ENCODE results near the gene SMC5. TPM values are rescaled to one million over a fixed set of nuclear protein-coding genes. Genes with fewer than 3 reads are reported as not detected.

The SMC5 gene
- total RNA-seq, 1 donor from 2014 or later: 25.4 TPM

- TF ChIP-seq CTCF (IDR thresholded peaks at IDR 0.05; ENCODE audit: insufficient read depth, low read length, poor library complexity, severe bottlenecking): no peak
- no peak overlapping the region for H3K4me3 ChIP-seq (ENCODE audit: low read depth, low read length)
- no peak for DNase-seq (ENCODE audit: low read depth)
- no peaks in the 10 kb centered on the region for H3K27me3 ChIP-seq (ENCODE audit: control insufficient read depth, insufficient read depth, low read length)
- H3K36me3 ChIP-seq (ENCODE audit: control insufficient read depth, insufficient read depth, low read length): no peaks in the 10 kb centered on the region
Observed at GRCh38 chr9:70403618-70404025, 144.8 kb downstream of the SMC5 start.

DNA sequence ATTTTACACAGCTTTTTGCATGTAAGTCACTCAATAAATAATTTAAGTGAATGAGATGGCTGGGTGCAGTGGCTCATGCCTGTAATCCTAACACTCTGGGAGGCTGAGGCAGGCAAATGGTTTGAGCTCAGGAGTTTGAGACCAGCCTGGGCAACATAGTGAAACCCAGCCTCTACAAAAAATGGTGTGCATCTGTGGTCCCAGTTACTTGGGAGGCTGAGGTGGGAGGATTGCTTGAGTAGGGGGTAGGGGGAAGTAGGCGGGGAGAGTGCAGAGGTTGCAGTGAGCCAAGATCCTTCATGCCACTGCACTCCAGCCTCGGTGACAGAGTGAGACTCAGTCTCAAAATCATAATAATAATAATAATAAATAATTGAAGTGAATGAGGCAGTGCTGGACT lies 145.5 kb downstream of the SMC5 start:
- TF ChIP-seq CTCF (IDR thresholded peaks at IDR 0.05; ENCODE audit: insufficient read depth, low read length, poor library complexity, severe bottlenecking): no peak

More for the DNA sequence above, 145.5 kb downstream of the SMC5 start:
- no peak for DNase-seq (ENCODE audit: low read depth)
- Histone ChIP-seq H3K36me3 (ENCODE audit: control insufficient read depth, insufficient read depth, low read length) (no peaks in the 10 kb centered on the region), H3K27me3 (ENCODE audit: control insufficient read depth, insufficient read depth, low read length) (no peaks in the 10 kb centered on the region), H3K4me3 (ENCODE audit: low read depth, low read length) (no peak overlapping the region)

Other genes starting within 250 kb of the SMC5 start
- 12.2 and 13.4 TPM in 2 replicates for gene MAMDC2, start 215.1 kb upstream of the SMC5 start, total RNA-seq
- gene KLF9, start 155.7 kb downstream of the SMC5 start, total RNA-seq: 9.7 and 11.0 TPM in 2 replicates

Measured in kidney epithelial cell (primary cell).